ENCODE results near the gene PDPK1.
"Not testable (repeated sequence)": the region's sequence is repeated elsewhere in the genome, so short reads cannot be mapped to it uniquely, and the experiment has no call there.

GRCh38 chr16:2642561-2642960, 104.7 kb downstream of the PDPK1 start:
- TF ChIP-seq CTCF (conservative IDR thresholded peaks at IDR 0.05 in 1 of 2, IDR thresholded peaks at IDR 0.05 in 1 of 2; ENCODE audit: low read depth in 1 of 2, low read length in 2 of 2); EZH2 (IDR thresholded peaks at IDR 0.05; ENCODE audit: low read length, missing control alignments): not testable (repeated sequence)
